SU-DHL-6 (cell line): ENCODE results near the gene DPP10.

Source experiments
- H2AFZ ChIP-seq: fragments of 200-600 bp; sonication (generic); 2 replicates; pipeline ENCODE4 v1.6.1; 2014; ENCODE audit warnings: low read depth, mild to moderate bottlenecking, moderate library complexity, mixed read lengths, antibody characterized with exemption, low read length; ENCODE audit not compliant: severe bottlenecking
- H3F3A ChIP-seq: fragments of 200-600 bp; shearing (Covaris generic); 2 replicates; pipeline ENCODE4 v1.6.0; 2016; ENCODE audit warnings: antibody characterized with exemption, mild to moderate bottlenecking; ENCODE audit not compliant: insufficient read depth
- H3K27ac ChIP-seq: fragments of 200-600 bp; sonication (generic); 2 replicates; pipeline ENCODE4 v1.5.1; 2016; ENCODE audit warnings: low read depth, mild to moderate bottlenecking, low read length, moderate library complexity, mixed read lengths
- H3K27me3 ChIP-seq: fragments of 200-600 bp; sonication (generic), shearing (Covaris generic); 2 replicates; pipeline ENCODE4 v1.6.0; 2014; ENCODE audit warnings: mild to moderate bottlenecking, low read length
- H3K36me3 ChIP-seq: fragments of 200-600 bp; sonication (generic); 2 replicates; pipeline ENCODE4 v1.6.1; 2014; ENCODE audit warnings: mild to moderate bottlenecking, low read length, mixed read lengths
- H3K4me2 ChIP-seq: fragments of 300-600, 200-600 bp; shearing (Covaris generic), sonication (generic); 2 replicates; pipeline ENCODE4 v1.6.0; 2014; ENCODE audit warnings: low read length, low read depth, mild to moderate bottlenecking; ENCODE audit not compliant: poor library complexity, severe bottlenecking
- H3K4me3 ChIP-seq: fragments of 200-600 bp; sonication (generic); 2 replicates; pipeline ENCODE4 v1.5.1; 2014; ENCODE audit warnings: antibody characterized with exemption, low read length, mild to moderate bottlenecking, mixed read lengths; ENCODE audit not compliant: insufficient read depth, poor library complexity, severe bottlenecking
- H3K79me2 ChIP-seq: fragments of 200-600 bp; sonication (generic); 2 replicates; pipeline ENCODE4 v1.6.1; 2014; ENCODE audit warnings: mild to moderate bottlenecking, low read length, moderate library complexity; ENCODE audit not compliant: insufficient read depth
- H3K9ac ChIP-seq: fragments of 200-600 bp; sonication (generic); 2 replicates; pipeline ENCODE4 v1.7.0; 2014; ENCODE audit warnings: mild to moderate bottlenecking, low read length
- H3K9me2 ChIP-seq: fragments of 200-600 bp; sonication (generic); replicated peaks from 2 replicates; pipeline ENCODE4 v1.6.1; 2014; ENCODE audit warnings: low read length; ENCODE audit not compliant: insufficient read depth
- H3K9me3 ChIP-seq: fragments of 200-600 bp; sonication (generic); 2 replicates; pipeline ENCODE4 v1.6.1; 2014; ENCODE audit warnings: low read length, mixed read lengths; ENCODE audit not compliant: insufficient read depth
- H4K20me1 ChIP-seq: fragments of 200-600 bp; sonication (generic); 2 replicates; pipeline ENCODE4 v1.6.1; 2014; ENCODE audit warnings: low read depth, mild to moderate bottlenecking, antibody characterized with exemption, low read length, moderate library complexity, mixed read lengths
- CTCF ChIP-seq: fragments of 200-600 bp; sonication (generic); IDR thresholded peaks from one replicate; pipeline ENCODE4 v1.5.1; 2017; ENCODE audit warnings: antibody characterized with exemption, mild to moderate bottlenecking, low read length, moderate library complexity; ENCODE audit not compliant: insufficient read depth, poor library complexity, severe bottlenecking
- EZH2phosphoT487 ChIP-seq: fragments of 200-600 bp; sonication (generic), shearing (Covaris generic); conservative IDR thresholded peaks from 2 replicates; pipeline ENCODE4 v1.6.1; 2018; ENCODE audit warnings: mild to moderate bottlenecking, antibody characterized with exemption, low read length, moderate library complexity, mixed read lengths

The DPP10 gene

GRCh38 chr2:115650827-115651226 lies 1208.4 kb downstream of the DPP10 start:
- H3K9ac ChIP-seq: no peak overlapping the region
- no peak overlapping the region for H2AFZ ChIP-seq
- H4K20me1 ChIP-seq: no peaks in the 10 kb centered on the region
- H3K27ac ChIP-seq: no peak overlapping the region
- H3F3A ChIP-seq: no peaks in the 10 kb centered on the region
- TF ChIP-seq CTCF (no peak), EZH2phosphoT487 (no peak)
- no peaks in the 10 kb centered on the region for H3K36me3 ChIP-seq
- no peaks in the 10 kb centered on the region for H3K9me3 ChIP-seq
- no peaks in the 10 kb centered on the region for H3K9me2 ChIP-seq
- no peaks in the 10 kb centered on the region for H3K79me2 ChIP-seq
- H3K4me3 ChIP-seq: no peak overlapping the region
- no peak overlapping the region for H3K4me2 ChIP-seq
- H3K27me3 ChIP-seq: no peaks in the 10 kb centered on the region

- TF ChIP-seq CTCF: no peak
- no peak for TF ChIP-seq EZH2phosphoT487
- Histone ChIP-seq H3K9me3 (no peaks in the 10 kb centered on the region), H3K4me3 (no peak overlapping the region), H3K4me2 (no peak overlapping the region), H3K79me2 (no peaks in the 10 kb centered on the region), H3K27ac (no peak overlapping the region), H3F3A (no peaks in the 10 kb centered on the region), H2AFZ (no peak overlapping the region), H3K9me2 (no peaks in the 10 kb centered on the region), H3K9ac (no peak overlapping the region), H3K36me3 (no peaks in the 10 kb centered on the region), H3K27me3 (no peaks in the 10 kb centered on the region), H4K20me1 (no peaks in the 10 kb centered on the region)
Observed at GRCh38 chr2:115652652-115653051, 1210.2 kb downstream of the DPP10 start.

DNA sequence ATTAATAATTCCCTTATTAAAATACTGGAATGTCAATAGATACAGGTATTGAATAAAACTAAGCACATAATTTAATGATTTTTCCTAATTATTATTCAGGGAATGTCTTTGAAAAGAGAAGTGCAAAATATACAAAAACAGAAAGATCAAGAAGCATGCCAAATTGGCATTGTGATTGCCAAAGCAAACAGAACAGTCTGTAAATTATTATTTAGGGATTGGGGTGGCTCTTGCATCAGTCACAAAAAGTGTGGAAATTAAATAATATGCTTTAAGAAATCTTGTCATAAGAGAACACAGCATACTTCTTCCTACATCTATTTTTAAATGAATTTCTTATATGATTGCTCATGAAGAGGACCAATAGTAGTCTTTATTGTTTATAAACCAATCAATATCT lies 1211.9 kb downstream of the DPP10 start:
- H3K4me3 ChIP-seq: no peak overlapping the region
- H3K9me3 ChIP-seq: no peaks in the 10 kb centered on the region
- no peak overlapping the region for H3K9ac ChIP-seq
- no peaks in the 10 kb centered on the region for H3K9me2 ChIP-seq
- no peak overlapping the region for H2AFZ ChIP-seq
- no peaks in the 10 kb centered on the region for H3K79me2 ChIP-seq
- H3K27ac ChIP-seq: no peak overlapping the region
- H4K20me1 ChIP-seq: no peaks in the 10 kb centered on the region
- H3F3A ChIP-seq: no peaks in the 10 kb centered on the region
- H3K4me2 ChIP-seq: no peak overlapping the region
- TF ChIP-seq CTCF (no peak), EZH2phosphoT487 (no peak)
- H3K27me3 ChIP-seq: no peaks in the 10 kb centered on the region
- H3K36me3 ChIP-seq: no peaks in the 10 kb centered on the region

DNA sequence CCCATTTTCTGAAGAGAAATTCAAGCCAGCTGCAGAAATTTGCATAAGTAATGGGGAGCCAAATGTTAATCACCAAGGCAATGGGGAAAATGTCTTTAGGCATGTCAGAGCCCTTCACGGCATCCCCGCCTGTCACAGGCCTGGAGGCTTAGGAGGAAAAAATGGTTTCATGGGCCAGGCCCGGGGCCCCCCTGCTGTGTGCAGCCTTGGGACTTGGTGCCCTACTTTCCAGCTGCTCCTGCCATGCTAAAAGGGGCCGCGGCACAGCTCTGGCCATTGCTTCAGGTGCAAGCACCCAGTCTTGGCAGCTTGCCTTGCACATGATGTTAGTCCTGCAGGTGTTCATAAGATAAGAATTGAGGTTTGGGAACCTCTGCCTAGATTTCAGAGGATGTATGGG lies 1235.7 kb downstream of the DPP10 start:
- TF ChIP-seq EZH2phosphoT487: no peak
- TF ChIP-seq CTCF: no peak
- Histone ChIP-seq H3K27ac (no peak overlapping the region), H3K36me3 (no peaks in the 10 kb centered on the region), H3K9me3 (no peaks in the 10 kb centered on the region), H3K4me2 (no peak overlapping the region), H3K9ac (no peak overlapping the region), H3K79me2 (no peaks in the 10 kb centered on the region), H3K9me2 (no peaks in the 10 kb centered on the region), H2AFZ (no peak overlapping the region), H3K4me3 (no peak overlapping the region), H3K27me3 (no peaks in the 10 kb centered on the region), H4K20me1 (no peaks in the 10 kb centered on the region), H3F3A (no peaks in the 10 kb centered on the region)
